Nephron (organoid): ENCODE measurements around the gene PADI4.

Experiments used
- H3K27ac Mint-ChIP-seq, 3 experiments: 2 replicates each; pipeline ENCODE4 v1.8.0; 2020; ENCODE audit warnings: mixed read lengths in 3 of 3, mild to moderate bottlenecking in 2 of 3, moderate library complexity in 1 of 3
- H3K27me3 Mint-ChIP-seq: 2 replicates; pipeline ENCODE4 v1.8.0; 2021; ENCODE audit warnings: low read depth, mild to moderate bottlenecking, moderate library complexity, mixed read lengths
- H3K36me3 Mint-ChIP-seq: 2 replicates; pipeline ENCODE4 v1.8.0; 2020; ENCODE audit warnings: low read depth, mixed read lengths
- H3K4me1 Mint-ChIP-seq: 2 replicates; pipeline ENCODE4 v1.8.0; 2020; ENCODE audit warnings: mixed read lengths
- H3K4me3 Mint-ChIP-seq, 3 experiments: 2 replicates each; pipeline ENCODE4 v1.8.0; 2020; ENCODE audit warnings: mild to moderate bottlenecking in 3 of 3, mixed read lengths in 3 of 3, moderate library complexity in 2 of 3
- H3K9me3 Mint-ChIP-seq: 2 replicates; pipeline ENCODE4 v1.8.0; 2020; ENCODE audit warnings: mixed read lengths
- TF ChIP-seq, protein P1 (sequence below), 3 experiments: fragments of 200-600 bp; sonication (generic); IDR thresholded peaks; one replicate each; pipeline ENCODE4 v1.5.0; 2021; ENCODE audit warnings: antibody characterized with exemption in 3 of 3; ENCODE audit not compliant: unreplicated experiment in 3 of 3

Gene PADI4

DNA sequence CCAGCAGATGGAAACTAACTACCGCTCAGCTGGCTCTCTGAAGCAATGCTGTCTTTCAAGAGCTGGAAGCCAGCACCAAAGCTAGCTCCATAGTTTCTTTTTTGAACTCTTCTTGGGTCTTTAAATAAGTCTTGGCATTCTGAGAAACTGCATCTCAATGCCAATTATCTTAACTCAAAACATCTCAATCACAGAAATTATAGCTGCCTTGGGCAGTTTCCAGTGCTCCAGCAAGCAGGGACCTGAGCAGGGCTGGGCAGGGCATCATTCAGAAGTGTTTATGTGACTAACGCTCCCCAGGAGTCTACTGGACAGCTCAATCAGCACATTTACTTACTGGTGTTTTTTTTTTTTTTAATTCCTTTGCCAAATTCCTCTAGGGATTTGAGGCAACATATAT lies 18.3 kb upstream of the PADI4 start:
- no peak overlapping the region for H3K4me3 Mint-ChIP-seq
- H3K36me3 Mint-ChIP-seq = no peaks in the 10 kb centered on the region
- peaks cover 19% of the 10 kb centered on the region for H3K27me3 Mint-ChIP-seq
- TF ChIP-seq, protein P1, sequence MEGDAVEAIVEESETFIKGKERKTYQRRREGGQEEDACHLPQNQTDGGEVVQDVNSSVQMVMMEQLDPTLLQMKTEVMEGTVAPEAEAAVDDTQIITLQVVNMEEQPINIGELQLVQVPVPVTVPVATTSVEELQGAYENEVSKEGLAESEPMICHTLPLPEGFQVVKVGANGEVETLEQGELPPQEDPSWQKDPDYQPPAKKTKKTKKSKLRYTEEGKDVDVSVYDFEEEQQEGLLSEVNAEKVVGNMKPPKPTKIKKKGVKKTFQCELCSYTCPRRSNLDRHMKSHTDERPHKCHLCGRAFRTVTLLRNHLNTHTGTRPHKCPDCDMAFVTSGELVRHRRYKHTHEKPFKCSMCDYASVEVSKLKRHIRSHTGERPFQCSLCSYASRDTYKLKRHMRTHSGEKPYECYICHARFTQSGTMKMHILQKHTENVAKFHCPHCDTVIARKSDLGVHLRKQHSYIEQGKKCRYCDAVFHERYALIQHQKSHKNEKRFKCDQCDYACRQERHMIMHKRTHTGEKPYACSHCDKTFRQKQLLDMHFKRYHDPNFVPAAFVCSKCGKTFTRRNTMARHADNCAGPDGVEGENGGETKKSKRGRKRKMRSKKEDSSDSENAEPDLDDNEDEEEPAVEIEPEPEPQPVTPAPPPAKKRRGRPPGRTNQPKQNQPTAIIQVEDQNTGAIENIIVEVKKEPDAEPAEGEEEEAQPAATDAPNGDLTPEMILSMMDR (IDR thresholded peaks at IDR 0.05; ENCODE audit: unreplicated experiment in 3 of 3) = no peak
- H3K9me3 Mint-ChIP-seq = no peaks in the 10 kb centered on the region
- no peak overlapping the region for H3K27ac Mint-ChIP-seq
- H3K4me1 Mint-ChIP-seq = no peaks in the 10 kb centered on the region

DNA sequence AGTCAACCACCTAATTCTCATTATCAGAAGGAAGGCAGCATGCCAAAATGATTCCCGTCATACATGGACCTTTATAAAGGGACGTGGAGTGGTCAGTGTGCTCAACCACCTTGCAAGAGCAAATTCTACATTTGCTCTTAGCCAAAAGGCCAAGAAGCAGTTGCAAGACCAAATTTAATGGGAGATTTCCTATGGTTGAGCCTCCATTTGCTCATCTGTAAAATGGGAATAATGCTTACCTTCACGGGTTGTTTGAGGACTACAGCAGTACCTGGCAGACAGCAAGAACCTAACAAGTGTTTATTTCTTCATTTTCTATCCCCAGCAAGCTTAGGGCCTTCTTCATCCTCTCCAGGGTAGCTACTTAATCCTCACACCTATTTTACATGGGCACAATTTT lies 17.4 kb upstream of the PADI4 start:
- H3K9me3 Mint-ChIP-seq = no peaks in the 10 kb centered on the region
- H3K4me3 Mint-ChIP-seq = no peak overlapping the region
- peaks cover 16% of the 10 kb centered on the region for H3K27me3 Mint-ChIP-seq
- TF ChIP-seq, protein P1 (IDR thresholded peaks at IDR 0.05; ENCODE audit: unreplicated experiment in 3 of 3) = no peak
- no peaks in the 10 kb centered on the region for H3K36me3 Mint-ChIP-seq
- H3K4me1 Mint-ChIP-seq = no peaks in the 10 kb centered on the region
- no peak overlapping the region for H3K27ac Mint-ChIP-seq

DNA sequence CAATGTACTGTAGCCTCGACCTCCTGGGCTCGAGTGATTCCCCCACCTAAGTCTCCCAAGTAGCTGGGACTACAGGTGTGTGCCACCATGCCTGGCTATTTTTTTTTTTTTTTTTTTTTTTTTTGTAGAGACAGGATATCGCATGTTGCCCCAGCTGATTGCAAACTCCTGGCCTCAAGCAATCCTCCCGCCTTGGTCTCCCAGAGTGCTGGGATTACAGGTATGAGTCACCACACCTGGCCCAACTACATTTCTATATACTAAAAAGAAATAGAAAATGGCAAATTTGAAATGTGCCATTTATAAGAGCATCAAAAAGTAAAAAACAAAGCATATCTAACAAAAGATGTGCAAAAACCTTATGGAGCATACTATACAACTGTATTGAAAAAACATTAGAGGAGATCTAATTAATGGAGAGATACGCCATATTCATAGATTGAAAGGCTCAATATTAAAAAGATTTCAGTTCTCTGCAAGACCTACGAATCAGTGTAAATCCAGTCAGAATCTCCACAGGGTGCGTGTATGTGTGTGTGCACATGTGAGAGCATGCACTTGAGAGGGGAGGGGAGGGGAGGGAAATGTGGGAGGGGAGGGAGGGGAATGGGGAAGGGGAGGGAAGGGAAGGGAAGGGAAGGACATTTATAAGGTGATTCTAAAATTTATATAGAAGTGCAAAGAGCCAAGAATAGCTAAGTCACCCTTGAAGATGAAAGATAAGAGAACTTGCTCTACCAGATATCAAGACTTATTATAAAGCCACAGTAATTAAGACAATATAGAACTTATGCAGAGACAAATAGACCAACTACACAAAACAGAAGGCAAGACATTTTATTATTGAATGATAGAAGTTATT lies 15.5 kb upstream of the PADI4 start:
- no peaks in the 10 kb centered on the region for H3K9me3 Mint-ChIP-seq

DNA sequence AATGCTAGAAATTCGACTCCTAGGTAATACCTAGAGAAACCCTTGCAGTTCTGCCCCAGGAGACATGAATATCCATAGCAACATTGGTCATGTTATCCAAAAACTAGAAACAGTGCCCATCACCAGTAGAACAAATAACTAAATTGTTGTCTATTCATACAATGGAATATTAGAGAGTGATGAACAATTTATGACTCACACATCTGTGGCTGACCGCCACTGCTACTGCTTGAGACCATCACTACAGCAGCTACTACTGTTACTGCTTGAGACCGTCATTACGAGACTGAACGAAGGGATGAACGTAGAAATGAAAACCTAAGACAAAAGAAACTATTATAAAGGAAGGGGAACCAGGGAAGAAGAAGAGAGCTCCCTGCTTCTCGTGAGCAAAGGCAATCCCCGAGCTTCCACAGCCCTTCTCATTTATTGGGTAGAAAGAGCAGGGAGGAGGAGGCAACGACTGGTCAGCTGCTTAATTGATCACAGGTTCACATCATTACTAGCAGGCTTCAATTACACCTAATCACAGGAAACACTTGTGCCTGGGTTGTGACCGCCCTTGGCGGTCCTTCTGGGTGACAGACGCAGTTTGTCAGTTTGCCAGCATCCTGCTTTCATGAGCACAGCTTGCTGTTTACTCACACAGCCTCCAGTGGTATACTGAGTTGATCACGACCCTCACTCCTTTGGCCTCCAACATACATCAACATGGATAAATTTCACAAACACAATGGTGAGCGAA lies 14.1 kb upstream of the PADI4 start:
- H3K27me3 Mint-ChIP-seq = peaks cover 16% of the 10 kb centered on the region
- no peak overlapping the region for H3K27ac Mint-ChIP-seq
- no peaks in the 10 kb centered on the region for H3K36me3 Mint-ChIP-seq
- peaks cover 2% of the 10 kb centered on the region for H3K9me3 Mint-ChIP-seq
- no peaks in the 10 kb centered on the region for H3K4me1 Mint-ChIP-seq
- TF ChIP-seq, protein P1 (IDR thresholded peaks at IDR 0.05; ENCODE audit: unreplicated experiment in 3 of 3) = no peak
- no peak overlapping the region for H3K4me3 Mint-ChIP-seq

More for the DNA sequence above, 15.5 kb upstream of the PADI4 start:
- no peaks in the 10 kb centered on the region for H3K4me1 Mint-ChIP-seq
- peaks cover 16% of the 10 kb centered on the region for H3K27me3 Mint-ChIP-seq
- H3K36me3 Mint-ChIP-seq = no peaks in the 10 kb centered on the region
- TF ChIP-seq, protein P1 (IDR thresholded peaks at IDR 0.05; ENCODE audit: unreplicated experiment in 3 of 3) = no peak
- no peak overlapping the region for H3K27ac Mint-ChIP-seq
- no peak overlapping the region for H3K4me3 Mint-ChIP-seq

DNA sequence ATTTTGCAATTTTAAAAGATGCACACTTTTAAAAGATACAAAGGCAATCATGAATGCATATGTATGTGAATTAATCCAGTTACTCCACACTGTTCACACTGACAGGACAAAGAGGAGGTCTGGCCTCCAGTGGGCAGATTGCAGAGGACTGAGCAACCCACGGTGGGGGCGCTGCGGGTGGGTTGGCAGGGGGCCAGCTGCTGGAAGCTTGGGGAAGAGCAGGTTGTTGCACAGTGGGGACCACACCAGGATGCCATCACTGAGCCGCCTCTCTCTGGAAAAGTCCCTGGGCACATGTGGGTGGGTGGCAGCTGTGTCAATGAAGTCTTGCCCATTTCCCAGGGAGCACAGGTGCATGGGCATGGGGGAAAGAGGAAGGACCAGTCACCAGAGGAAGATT lies 12.7 kb upstream of the PADI4 start:
- no peak overlapping the region for H3K27ac Mint-ChIP-seq
- H3K27me3 Mint-ChIP-seq = peaks cover 9% of the 10 kb centered on the region
- no peaks in the 10 kb centered on the region for H3K4me1 Mint-ChIP-seq
- no peak overlapping the region for H3K4me3 Mint-ChIP-seq
- TF ChIP-seq, protein P1 (IDR thresholded peaks at IDR 0.05; ENCODE audit: unreplicated experiment in 3 of 3) = no peak
- H3K9me3 Mint-ChIP-seq = peaks cover 10% of the 10 kb centered on the region
- H3K36me3 Mint-ChIP-seq = no peaks in the 10 kb centered on the region
